ENCODE results near the gene SLC25A45. TPM values are rescaled to one million over a fixed set of nuclear protein-coding genes. Genes with fewer than 3 reads are reported as not detected.

Gene SLC25A45
- total RNA-seq, 4 donors from 2014 or later: 4.6 to 11.3 (median 5.9) TPM

DNA sequence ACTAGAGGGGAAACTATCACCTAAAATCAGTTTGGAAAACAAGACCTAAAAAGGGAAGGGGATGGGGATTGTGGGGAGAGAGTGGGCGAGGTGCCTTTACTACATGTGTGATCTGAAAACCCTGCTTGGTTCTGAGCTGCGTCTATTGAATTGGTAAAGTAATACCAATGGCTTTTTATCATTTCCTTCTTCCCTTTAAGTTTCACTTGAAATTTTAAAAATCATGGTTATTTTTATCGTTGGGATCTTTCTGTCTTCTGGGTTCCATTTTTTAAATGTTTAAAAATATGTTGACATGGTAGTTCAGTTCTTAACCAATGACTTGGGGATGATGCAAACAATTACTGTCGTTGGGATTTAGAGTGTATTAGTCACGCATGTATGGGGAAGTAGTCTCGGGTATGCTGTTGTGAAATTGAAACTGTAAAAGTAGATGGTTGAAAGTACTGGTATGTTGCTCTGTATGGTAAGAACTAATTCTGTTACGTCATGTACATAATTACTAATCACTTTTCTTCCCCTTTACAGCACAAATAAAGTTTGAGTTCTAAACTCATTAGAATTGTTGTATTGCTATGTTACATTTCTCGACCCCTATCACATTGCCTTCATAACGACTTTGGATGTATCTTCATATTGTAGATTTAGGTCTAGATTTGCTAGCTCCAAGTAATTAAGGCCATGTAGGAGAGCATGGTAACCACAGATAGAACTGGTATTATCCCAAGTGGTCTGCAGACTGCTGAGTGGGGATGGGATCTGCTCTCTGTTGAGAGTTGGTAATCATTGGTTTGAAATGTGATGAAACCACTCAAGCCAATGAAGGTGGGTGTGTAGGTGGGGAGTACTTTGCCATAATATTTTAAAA lies 43.8 kb upstream of the SLC25A45 start:
- Histone ChIP-seq H3K36me3 (peaks cover 15 to 66% (median 24%) of the 10 kb centered on the region in 4 donors), H3K4me3 (peak overlapping the region; percentile 71 to 81 (median 74)), H3K27ac (replicated peaks in 1 of 4) (peak overlapping the region; percentile 97 to 99 (median 99)), H3K27me3 (no peaks in the 10 kb centered on the region), H3K4me1 (peaks cover 34 to 55% (median 52%) of the 10 kb centered on the region in 4 donors), H3K9me3 (no peaks in the 10 kb centered on the region)
- 2% methylated on average over 9 of the region's 9 CpGs for WGBS
- TF ChIP-seq POLR2A (IDR thresholded peaks at IDR 0.05; ENCODE audit: low read depth) (no peak), EP300 (IDR thresholded peaks at IDR 0.05) (no peak), POLR2AphosphoS5 (IDR thresholded peaks at IDR 0.05) (peak in 1 of 2 donors; percentile 5)
- intact Hi-C loops (cut with DNase I): no loop called here
- DNase-seq (ENCODE audit: extremely low spot score): no peak

GRCh38 chr11:65425105-65425970 lies 42.9 kb upstream of the SLC25A45 start:
- no peak for DNase-seq (ENCODE audit: extremely low spot score)
- H3K4me3 ChIP-seq: peak overlapping the region; percentile 71 to 81 (median 74)
- no peaks in the 10 kb centered on the region for H3K9me3 ChIP-seq
- H3K36me3 ChIP-seq: peaks cover 15 to 62% (median 24%) of the 10 kb centered on the region in 4 donors
- intact Hi-C loops (cut with DNase I): no loop called here
- H3K27me3 ChIP-seq: no peaks in the 10 kb centered on the region
- WGBS: 0% methylated on average over 9 of the region's 9 CpGs
- TF ChIP-seq POLR2AphosphoS5 (IDR thresholded peaks at IDR 0.05) (peak in 1 of 2 donors; percentile 69), POLR2A (IDR thresholded peaks at IDR 0.05; ENCODE audit: low read depth) (peak; percentile 32), CTCF (IDR thresholded peaks at IDR 0.05) (peak in 1 of 3 experiments; percentile 4), EP300 (IDR thresholded peaks at IDR 0.05) (no peak)
- peak overlapping the region; percentile 97 to 99 (median 99) for H3K27ac ChIP-seq (replicated peaks in 1 of 4)
- peaks cover 32 to 55% (median 51%) of the 10 kb centered on the region in 4 donors for H3K4me1 ChIP-seq

DNA sequence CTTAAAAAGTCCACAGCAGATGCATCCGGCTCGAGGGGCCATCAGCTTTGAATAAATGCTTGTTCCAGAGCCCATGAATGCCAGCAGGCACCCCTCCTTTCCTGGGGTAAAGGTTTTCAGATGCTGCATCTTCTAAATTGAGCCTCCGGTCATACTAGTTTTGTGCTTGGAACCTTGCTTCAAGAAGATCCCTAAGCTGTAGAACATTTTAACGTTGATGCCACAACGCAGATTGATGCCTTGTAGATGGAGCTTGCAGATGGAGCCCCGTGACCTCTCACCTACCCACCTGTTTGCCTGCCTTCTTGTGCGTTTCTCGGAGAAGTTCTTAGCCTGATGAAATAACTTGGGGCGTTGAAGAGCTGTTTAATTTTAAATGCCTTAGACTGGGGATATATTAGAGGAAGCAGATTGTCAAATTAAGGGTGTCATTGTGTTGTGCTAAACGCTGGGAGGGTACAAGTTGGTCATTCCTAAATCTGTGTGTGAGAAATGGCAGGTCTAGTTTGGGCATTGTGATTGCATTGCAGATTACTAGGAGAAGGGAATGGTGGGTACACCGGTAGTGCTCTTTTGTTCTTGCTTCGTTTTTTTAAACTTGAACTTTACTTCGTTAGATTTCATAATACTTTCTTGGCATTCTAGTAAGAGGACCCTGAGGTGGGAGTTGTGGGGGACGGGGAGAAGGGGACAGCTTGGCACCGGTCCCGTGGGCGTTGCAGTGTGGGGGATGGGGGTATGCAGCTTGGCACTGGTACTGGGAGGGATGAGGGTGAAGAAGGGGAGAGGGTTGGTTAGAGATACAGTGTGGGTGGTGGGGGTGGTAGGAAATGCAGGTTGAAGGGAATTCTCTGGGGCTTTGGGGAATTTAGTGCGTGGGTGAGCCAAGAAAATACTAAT lies 42.0 kb upstream of the SLC25A45 start:
- Histone ChIP-seq H3K27me3 (no peaks in the 10 kb centered on the region), H3K27ac (replicated peaks in 1 of 4) (peak overlapping the region; percentile 97 to 99 (median 99)), H3K4me3 (peak overlapping the region; percentile 71 to 81 (median 74)), H3K4me1 (peaks cover 30 to 55% (median 51%) of the 10 kb centered on the region in 4 donors), H3K9me3 (no peaks in the 10 kb centered on the region), H3K36me3 (peaks cover 15 to 54% (median 24%) of the 10 kb centered on the region in 4 donors)
- DNase-seq (ENCODE audit: extremely low spot score): no peak
- TF ChIP-seq POLR2AphosphoS5 (IDR thresholded peaks at IDR 0.05): peak in 1 of 2 donors; percentile 43
- TF ChIP-seq CTCF (IDR thresholded peaks at IDR 0.05): no peak
- under 1% methylated on average over 18 of the region's 18 CpGs for WGBS
- intact Hi-C loops (cut with DNase I): no loop called here

DNA sequence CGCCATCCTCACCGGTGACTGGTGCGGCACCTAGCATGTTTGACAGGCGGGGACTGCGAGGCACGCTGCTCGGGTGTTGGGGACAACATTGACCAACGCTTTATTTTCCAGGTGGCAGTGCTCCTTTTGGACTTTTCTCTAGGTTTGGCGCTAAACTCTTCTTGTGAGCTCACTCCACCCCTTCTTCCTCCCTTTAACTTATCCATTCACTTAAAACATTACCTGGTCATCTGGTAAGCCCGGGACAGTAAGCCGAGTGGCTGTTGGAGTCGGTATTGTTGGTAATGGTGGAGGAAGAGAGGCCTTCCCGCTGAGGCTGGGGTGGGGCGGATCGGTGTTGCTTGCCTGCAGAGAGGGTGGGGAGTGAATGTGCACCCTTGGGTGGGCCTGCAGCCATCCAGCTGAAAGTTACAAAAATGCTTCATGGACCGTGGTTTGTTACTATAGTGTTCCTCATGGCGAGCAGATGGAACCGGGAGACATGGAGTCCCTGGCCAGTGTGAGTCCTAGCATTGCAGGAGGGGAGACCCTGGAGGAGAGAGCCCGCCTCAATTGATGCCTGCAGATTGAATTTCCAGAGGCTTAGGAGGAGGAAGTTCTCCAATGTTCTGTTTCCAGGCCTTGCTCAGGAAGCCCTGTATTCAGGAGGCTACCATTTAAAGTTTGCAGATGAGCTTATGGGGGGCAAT lies 41.2 kb upstream of the SLC25A45 start:
- no peak for DNase-seq (ENCODE audit: extremely low spot score)
- Histone ChIP-seq H3K36me3 (peaks cover 15 to 54% (median 24%) of the 10 kb centered on the region in 4 donors), H3K9me3 (no peaks in the 10 kb centered on the region), H3K27ac (replicated peaks in 1 of 4) (peak overlapping the region; percentile 97 to 99 (median 99)), H3K4me1 (peaks cover 36 to 55% (median 51%) of the 10 kb centered on the region in 4 donors), H3K4me3 (peak overlapping the region; percentile 71 to 81 (median 74)), H3K27me3 (no peaks in the 10 kb centered on the region)
- intact Hi-C loops (cut with DNase I): loop anchor here (2.0 kb wide), 1 partner anchor 75 kb away; the partner anchor contains the start of gene MALAT1
- 2% methylated on average over 17 of the region's 19 CpGs for WGBS
- TF ChIP-seq POLR2AphosphoS5 (IDR thresholded peaks at IDR 0.05): no peak
- TF ChIP-seq EP300 (IDR thresholded peaks at IDR 0.05): no peak
- no peak for TF ChIP-seq CTCF (IDR thresholded peaks at IDR 0.05)
- no peak for TF ChIP-seq POLR2A (IDR thresholded peaks at IDR 0.05; ENCODE audit: low read depth)
